ENCODE data around the gene HINT2. TPM values are rescaled to one million over a fixed set of nuclear protein-coding genes. Genes with fewer than 3 reads are reported as not detected.
A peak's percentile ranks its signal among the peaks of the same experiment; 100 is the strongest.

The HINT2 gene
- total RNA-seq, 1 donor from 2014 or later, result 21.8 TPM

DNA sequence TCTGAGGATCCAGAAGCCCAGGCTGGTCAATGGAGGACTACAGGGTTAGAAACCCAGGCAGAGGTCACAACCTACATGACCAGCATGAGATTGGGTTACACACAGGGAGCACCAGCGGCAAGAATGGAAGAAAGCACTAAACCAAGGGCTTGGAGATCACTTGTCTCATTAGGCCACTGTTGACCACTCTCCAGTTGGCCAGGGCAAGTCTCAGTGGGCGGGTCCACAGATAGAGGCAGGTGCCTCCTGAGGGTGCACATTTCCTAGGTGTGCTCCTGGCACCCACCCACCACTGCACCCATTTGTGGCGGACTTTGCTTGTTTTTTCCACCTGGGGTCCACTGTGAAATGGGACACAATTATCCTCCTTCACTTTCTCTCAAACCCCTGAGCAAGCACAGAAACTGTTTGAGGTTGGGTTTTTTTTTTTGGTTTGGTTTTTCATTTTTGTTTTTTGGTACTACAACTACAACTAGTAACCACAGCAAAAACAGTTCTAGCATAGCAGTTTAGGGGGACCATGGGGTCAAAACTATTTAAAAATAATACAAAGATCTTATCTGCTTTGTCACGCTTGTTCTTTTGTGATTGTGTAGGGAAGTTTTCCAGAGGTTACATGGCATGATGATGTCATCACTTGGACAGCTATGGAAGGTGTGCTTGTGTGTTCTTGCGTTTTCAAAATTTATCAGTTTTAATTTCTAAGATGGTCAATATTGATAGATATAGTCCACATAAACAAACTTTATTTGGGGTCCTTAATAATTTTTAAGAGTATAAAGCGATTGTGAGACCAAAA is 17.3 kb downstream of the HINT2 start:
- no peak overlapping the region for H3K4me3 Mint-ChIP-seq
- no peak overlapping the region for H3K4me3 ChIP-seq
- no peaks in the 10 kb centered on the region for H4K20me1 ChIP-seq (ENCODE audit: low read depth)
- no peaks in the 10 kb centered on the region for H3K9me3 ChIP-seq (ENCODE audit: low read depth)
- no peaks in the 10 kb centered on the region for H3F3A ChIP-seq (ENCODE audit: low read depth)
- no peak overlapping the region for H2AFZ ChIP-seq (replicated peaks)
- no peak for TF ChIP-seq EZH2 (IDR thresholded peaks at IDR 0.05)
- TF ChIP-seq EZH2phosphoT487 (IDR thresholded peaks at IDR 0.05), result no peak
- TF ChIP-seq, protein P1, sequence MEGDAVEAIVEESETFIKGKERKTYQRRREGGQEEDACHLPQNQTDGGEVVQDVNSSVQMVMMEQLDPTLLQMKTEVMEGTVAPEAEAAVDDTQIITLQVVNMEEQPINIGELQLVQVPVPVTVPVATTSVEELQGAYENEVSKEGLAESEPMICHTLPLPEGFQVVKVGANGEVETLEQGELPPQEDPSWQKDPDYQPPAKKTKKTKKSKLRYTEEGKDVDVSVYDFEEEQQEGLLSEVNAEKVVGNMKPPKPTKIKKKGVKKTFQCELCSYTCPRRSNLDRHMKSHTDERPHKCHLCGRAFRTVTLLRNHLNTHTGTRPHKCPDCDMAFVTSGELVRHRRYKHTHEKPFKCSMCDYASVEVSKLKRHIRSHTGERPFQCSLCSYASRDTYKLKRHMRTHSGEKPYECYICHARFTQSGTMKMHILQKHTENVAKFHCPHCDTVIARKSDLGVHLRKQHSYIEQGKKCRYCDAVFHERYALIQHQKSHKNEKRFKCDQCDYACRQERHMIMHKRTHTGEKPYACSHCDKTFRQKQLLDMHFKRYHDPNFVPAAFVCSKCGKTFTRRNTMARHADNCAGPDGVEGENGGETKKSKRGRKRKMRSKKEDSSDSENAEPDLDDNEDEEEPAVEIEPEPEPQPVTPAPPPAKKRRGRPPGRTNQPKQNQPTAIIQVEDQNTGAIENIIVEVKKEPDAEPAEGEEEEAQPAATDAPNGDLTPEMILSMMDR (IDR thresholded peaks at IDR 0.05), result no peak
- H3K36me3 ChIP-seq, result no peaks in the 10 kb centered on the region
- no peak overlapping the region for H3K9ac ChIP-seq
- peaks cover 2% of the 10 kb centered on the region for H3K27me3 Mint-ChIP-seq (ENCODE audit: insufficient read depth, low read depth)
- DNase-seq (ENCODE audit: low spot score), result no peak
- no peak overlapping the region for H3K4me2 ChIP-seq
- H3K27ac Mint-ChIP-seq, result no peak overlapping the region
- H3K4me1 ChIP-seq, result no peaks in the 10 kb centered on the region
- no peaks in the 10 kb centered on the region for H3K79me2 ChIP-seq (ENCODE audit: low read depth)
- H3K27me3 ChIP-seq, result no peaks in the 10 kb centered on the region
- H3K27ac ChIP-seq, result no peak overlapping the region
- H3K9me3 Mint-ChIP-seq, result no peaks in the 10 kb centered on the region
- H3K4me1 Mint-ChIP-seq, result peaks cover 9% of the 10 kb centered on the region
- H3K36me3 Mint-ChIP-seq, result peaks cover 5% of the 10 kb centered on the region

DNA sequence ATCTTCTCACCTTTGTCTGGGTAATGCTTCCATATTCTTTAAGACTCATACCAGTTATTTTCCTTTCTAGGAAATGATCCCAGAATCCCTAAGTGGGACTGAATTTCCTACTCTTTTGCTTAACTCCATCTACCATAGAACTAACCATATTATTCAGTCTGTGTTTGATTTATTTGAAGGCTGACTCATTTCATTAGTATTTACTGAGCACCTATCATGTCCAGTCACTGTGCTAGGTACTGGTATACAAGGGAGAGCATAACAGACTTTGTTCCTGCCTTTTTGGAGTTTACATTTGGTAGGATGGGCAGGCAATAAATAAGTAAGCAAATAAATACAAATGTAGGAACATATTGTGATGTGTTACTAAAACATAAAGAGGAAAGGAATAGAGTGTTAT is 19.1 kb downstream of the HINT2 start:
- TF ChIP-seq EZH2phosphoT487 (IDR thresholded peaks at IDR 0.05) (no peak), EZH2 (IDR thresholded peaks at IDR 0.05) (no peak)
- TF ChIP-seq, protein P1 (IDR thresholded peaks at IDR 0.05), result no peak
- no peak overlapping the region for H3K4me2 ChIP-seq

GRCh38 chr9:35793461-35793860 is 21.4 kb downstream of the HINT2 start:
- Mint-ChIP-seq H3K4me3 (peak overlapping the region; percentile 47), H3K9me3 (no peaks in the 10 kb centered on the region), H3K27me3 (ENCODE audit: insufficient read depth, low read depth) (peaks cover 6% of the 10 kb centered on the region), H3K27ac (no peak overlapping the region), H3K4me1 (peaks cover 21% of the 10 kb centered on the region), H3K36me3 (no peaks in the 10 kb centered on the region)
- TF ChIP-seq, protein P1 (IDR thresholded peaks at IDR 0.05), result no peak
- no peak for TF ChIP-seq EZH2 (IDR thresholded peaks at IDR 0.05)
- no peak for TF ChIP-seq EZH2phosphoT487 (IDR thresholded peaks at IDR 0.05)
- no peak for DNase-seq (ENCODE audit: low spot score)
- H3K79me2 ChIP-seq (ENCODE audit: low read depth), result no peaks in the 10 kb centered on the region
- H3K4me1 ChIP-seq, result peaks cover 8% of the 10 kb centered on the region
- H4K20me1 ChIP-seq (ENCODE audit: low read depth), result no peaks in the 10 kb centered on the region
- H3K4me2 ChIP-seq, result no peak overlapping the region
- no peaks in the 10 kb centered on the region for H3K36me3 ChIP-seq
- H3K4me3 ChIP-seq, result no peak overlapping the region
- H3K9ac ChIP-seq, result no peak overlapping the region
- H3F3A ChIP-seq (ENCODE audit: low read depth), result peaks cover 6% of the 10 kb centered on the region
- no peak overlapping the region for H2AFZ ChIP-seq (replicated peaks)
- no peaks in the 10 kb centered on the region for H3K9me3 ChIP-seq (ENCODE audit: low read depth)
- H3K27me3 ChIP-seq, result no peaks in the 10 kb centered on the region
- no peak overlapping the region for H3K27ac ChIP-seq

More for the DNA sequence above, 19.1 kb downstream of the HINT2 start:
- Histone ChIP-seq H3K9ac (no peak overlapping the region), H3F3A (ENCODE audit: low read depth) (no peaks in the 10 kb centered on the region), H3K27ac (no peak overlapping the region), H2AFZ (replicated peaks) (no peak overlapping the region), H3K9me3 (ENCODE audit: low read depth) (no peaks in the 10 kb centered on the region), H3K79me2 (ENCODE audit: low read depth) (no peaks in the 10 kb centered on the region), H3K4me1 (peaks cover 4% of the 10 kb centered on the region), H3K27me3 (no peaks in the 10 kb centered on the region), H4K20me1 (ENCODE audit: low read depth) (no peaks in the 10 kb centered on the region), H3K4me3 (no peak overlapping the region), H3K36me3 (no peaks in the 10 kb centered on the region)
- DNase-seq (ENCODE audit: low spot score), result no peak
- peaks cover 14% of the 10 kb centered on the region for H3K4me1 Mint-ChIP-seq
- H3K9me3 Mint-ChIP-seq, result no peaks in the 10 kb centered on the region
- H3K36me3 Mint-ChIP-seq, result no peaks in the 10 kb centered on the region
- H3K27me3 Mint-ChIP-seq (ENCODE audit: insufficient read depth, low read depth), result peaks cover 4% of the 10 kb centered on the region
- H3K4me3 Mint-ChIP-seq, result no peak overlapping the region
- no peak overlapping the region for H3K27ac Mint-ChIP-seq
